ENCODE data around the gene MYH9.

Gene MYH9

GRCh38 chr22:36334081-36334820 is 53.5 kb downstream of the MYH9 start:
- H3K4me3 ChIP-seq (ENCODE audit: severe bottlenecking): no peak overlapping the region
- no peaks in the 10 kb centered on the region for H3K27me3 ChIP-seq (ENCODE audit: insufficient read depth, poor library complexity, severe bottlenecking)
- DNase-seq (ENCODE audit: low spot score) (peak; percentile 63), ATAC-seq (ENCODE audit: low read depth) (no peak)
- H3K36me3 ChIP-seq (ENCODE audit: low read depth): peaks cover 87% of the 10 kb centered on the region
- H3K27ac ChIP-seq (ENCODE audit: poor library complexity, severe bottlenecking): peak overlapping the region; percentile 100
- TF ChIP-seq, protein P1, sequence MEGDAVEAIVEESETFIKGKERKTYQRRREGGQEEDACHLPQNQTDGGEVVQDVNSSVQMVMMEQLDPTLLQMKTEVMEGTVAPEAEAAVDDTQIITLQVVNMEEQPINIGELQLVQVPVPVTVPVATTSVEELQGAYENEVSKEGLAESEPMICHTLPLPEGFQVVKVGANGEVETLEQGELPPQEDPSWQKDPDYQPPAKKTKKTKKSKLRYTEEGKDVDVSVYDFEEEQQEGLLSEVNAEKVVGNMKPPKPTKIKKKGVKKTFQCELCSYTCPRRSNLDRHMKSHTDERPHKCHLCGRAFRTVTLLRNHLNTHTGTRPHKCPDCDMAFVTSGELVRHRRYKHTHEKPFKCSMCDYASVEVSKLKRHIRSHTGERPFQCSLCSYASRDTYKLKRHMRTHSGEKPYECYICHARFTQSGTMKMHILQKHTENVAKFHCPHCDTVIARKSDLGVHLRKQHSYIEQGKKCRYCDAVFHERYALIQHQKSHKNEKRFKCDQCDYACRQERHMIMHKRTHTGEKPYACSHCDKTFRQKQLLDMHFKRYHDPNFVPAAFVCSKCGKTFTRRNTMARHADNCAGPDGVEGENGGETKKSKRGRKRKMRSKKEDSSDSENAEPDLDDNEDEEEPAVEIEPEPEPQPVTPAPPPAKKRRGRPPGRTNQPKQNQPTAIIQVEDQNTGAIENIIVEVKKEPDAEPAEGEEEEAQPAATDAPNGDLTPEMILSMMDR (IDR thresholded peaks at IDR 0.05; ENCODE audit: poor library complexity, severe bottlenecking): peak; percentile 13
- H3K4me1 ChIP-seq (ENCODE audit: insufficient read depth, poor library complexity, severe bottlenecking): peaks cover 89% of the 10 kb centered on the region
- H3K9me3 ChIP-seq (ENCODE audit: severe bottlenecking): no peaks in the 10 kb centered on the region

GRCh38 chr22:36333644-36334043 is 54.1 kb downstream of the MYH9 start:
- peak overlapping the region; percentile 100 for H3K27ac ChIP-seq (ENCODE audit: poor library complexity, severe bottlenecking)
- peaks cover 87% of the 10 kb centered on the region for H3K36me3 ChIP-seq (ENCODE audit: low read depth)

DNA sequence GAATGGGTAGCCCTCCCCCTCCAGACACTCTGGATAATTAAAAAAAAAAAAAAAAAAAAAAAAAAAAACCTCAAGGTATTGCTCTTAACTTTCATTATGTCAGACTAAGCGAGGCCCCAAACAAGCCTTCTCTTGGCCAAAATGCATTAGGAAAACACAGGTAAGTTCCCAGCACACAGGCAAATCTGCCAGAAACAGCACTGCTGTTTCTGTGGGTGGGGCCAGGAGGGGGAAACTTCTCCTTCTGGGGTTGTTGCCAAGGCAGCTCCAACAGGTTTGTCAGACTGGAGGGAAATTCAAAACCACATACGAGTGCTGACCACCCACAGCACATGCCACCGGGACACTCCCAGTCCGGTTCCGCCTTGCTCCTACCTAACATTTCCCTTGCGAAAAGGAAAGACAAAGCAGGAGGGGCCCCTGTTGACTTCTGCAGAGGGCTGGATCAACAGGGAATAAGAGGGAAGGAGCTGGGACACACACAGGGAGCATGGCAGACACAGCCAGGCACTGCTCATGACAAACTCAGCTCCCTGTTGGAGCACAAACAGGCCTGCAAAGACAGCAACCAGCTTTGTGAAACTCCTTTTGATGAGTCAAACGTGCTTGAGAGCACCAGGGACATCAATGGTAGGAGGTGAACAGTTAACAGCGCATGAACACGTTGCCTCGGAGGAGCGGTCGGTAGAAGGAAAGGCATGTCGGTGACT is 55.0 kb downstream of the MYH9 start:
- H3K9me3 ChIP-seq (ENCODE audit: severe bottlenecking): no peaks in the 10 kb centered on the region
- H3K27ac ChIP-seq (ENCODE audit: poor library complexity, severe bottlenecking): peak overlapping the region; percentile 100
- H3K36me3 ChIP-seq (ENCODE audit: low read depth): peaks cover 87% of the 10 kb centered on the region
- no peak overlapping the region for H3K4me3 ChIP-seq (ENCODE audit: severe bottlenecking)
- DNase-seq (ENCODE audit: low spot score): peak; percentile 94
- peaks cover 94% of the 10 kb centered on the region for H3K4me1 ChIP-seq (ENCODE audit: insufficient read depth, poor library complexity, severe bottlenecking)
- TF ChIP-seq, protein P1 (IDR thresholded peaks at IDR 0.05; ENCODE audit: poor library complexity, severe bottlenecking): no peak
- peak; percentile 28 for ATAC-seq (ENCODE audit: low read depth)
- H3K27me3 ChIP-seq (ENCODE audit: insufficient read depth, poor library complexity, severe bottlenecking): no peaks in the 10 kb centered on the region

More at GRCh38 chr22:36333644-36334043, 54.1 kb downstream of the MYH9 start:
- Histone ChIP-seq H3K9me3 (ENCODE audit: severe bottlenecking) (no peaks in the 10 kb centered on the region), H3K4me1 (ENCODE audit: insufficient read depth, poor library complexity, severe bottlenecking) (peaks cover 91% of the 10 kb centered on the region), H3K4me3 (ENCODE audit: severe bottlenecking) (no peak overlapping the region), H3K27me3 (ENCODE audit: insufficient read depth, poor library complexity, severe bottlenecking) (no peaks in the 10 kb centered on the region)
- DNase-seq (ENCODE audit: low spot score): no peak
- ATAC-seq (ENCODE audit: low read depth): no peak
- TF ChIP-seq, protein P1 (IDR thresholded peaks at IDR 0.05; ENCODE audit: poor library complexity, severe bottlenecking): no peak

DNA sequence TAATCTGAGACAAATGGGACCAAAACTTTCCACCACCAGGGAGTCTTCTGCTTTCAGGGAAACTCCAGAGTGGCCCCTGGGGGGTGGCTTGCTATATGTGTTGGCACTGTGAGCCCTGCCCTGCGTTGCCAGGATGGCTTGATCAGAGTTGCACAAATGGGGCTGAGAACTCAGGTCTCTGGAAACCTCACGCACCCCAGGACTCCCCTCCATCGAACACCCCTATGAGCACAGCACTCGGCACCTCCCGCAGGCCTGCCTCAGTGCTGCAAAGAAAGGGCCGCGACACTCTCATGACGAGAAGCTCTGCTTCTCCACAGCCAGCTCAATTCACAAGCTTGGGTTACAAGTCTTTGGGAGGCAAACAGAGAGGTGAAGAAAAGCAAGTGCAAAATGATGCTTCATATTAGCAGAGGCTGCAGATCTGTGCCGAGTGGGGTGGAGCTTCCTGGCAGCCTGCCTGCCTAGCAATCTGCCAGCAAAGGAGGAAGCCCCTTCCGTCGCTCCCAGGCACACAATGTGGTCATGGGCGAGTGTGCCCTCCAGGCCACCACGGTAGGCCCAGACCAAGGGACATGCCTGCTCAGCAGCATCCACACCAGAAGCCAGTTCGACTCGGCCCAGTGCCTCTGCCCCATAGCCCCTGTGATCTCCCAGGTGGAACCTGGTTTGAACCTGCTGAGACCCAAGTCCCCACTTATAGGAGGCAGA is 55.7 kb downstream of the MYH9 start:
- DNase-seq (ENCODE audit: low spot score) (peak; percentile 68), ATAC-seq (ENCODE audit: low read depth) (no peak; the same call in 2 of the 3 replicates)
- Histone ChIP-seq H3K36me3 (ENCODE audit: low read depth) (peaks cover 87% of the 10 kb centered on the region), H3K27me3 (ENCODE audit: insufficient read depth, poor library complexity, severe bottlenecking) (no peaks in the 10 kb centered on the region), H3K27ac (ENCODE audit: poor library complexity, severe bottlenecking) (peak overlapping the region; percentile 100), H3K4me1 (ENCODE audit: insufficient read depth, poor library complexity, severe bottlenecking) (peaks cover 87% of the 10 kb centered on the region), H3K4me3 (ENCODE audit: severe bottlenecking) (no peak overlapping the region), H3K9me3 (ENCODE audit: severe bottlenecking) (no peaks in the 10 kb centered on the region)
- TF ChIP-seq, protein P1 (IDR thresholded peaks at IDR 0.05; ENCODE audit: poor library complexity, severe bottlenecking): no peak
